Measurements from ENCODE around the gene SWAP70.

The SWAP70 gene

DNA sequence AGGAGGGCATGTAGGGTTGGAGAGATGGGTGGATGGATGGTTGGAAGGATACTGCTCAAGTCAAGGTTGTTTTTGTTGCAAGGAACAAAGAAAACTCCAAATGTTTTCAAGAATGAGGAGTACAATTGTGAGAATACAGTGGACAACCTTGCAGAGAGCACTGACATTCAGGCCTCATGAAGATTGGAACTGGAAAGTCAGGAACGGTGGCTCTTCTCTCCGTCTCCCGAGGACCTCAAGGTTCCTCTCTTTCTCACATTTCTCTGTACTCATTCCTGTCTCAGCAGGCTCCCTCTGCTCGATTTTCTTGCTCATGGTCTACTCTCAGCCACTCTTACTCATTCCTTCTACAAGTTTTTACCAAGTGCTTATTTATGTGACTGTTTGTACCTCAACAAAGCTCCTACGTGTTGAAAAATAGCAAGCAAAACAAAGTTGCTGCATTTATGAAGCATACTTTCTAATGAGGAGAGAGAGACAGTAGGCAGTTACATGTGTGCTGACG, 97.6 kb downstream of the SWAP70 start:
- Histone ChIP-seq H3K4me3 (ENCODE audit: low read depth, low read length) (no peak overlapping the region), H3K36me3 (no peaks in the 10 kb centered on the region), H3K4me1 (peaks cover 21% of the 10 kb centered on the region), H3K27me3 (no peaks in the 10 kb centered on the region), H3K9me3 (no peaks in the 10 kb centered on the region)
- no peak for TF ChIP-seq CTCF (IDR thresholded peaks at IDR 0.05; ENCODE audit: low read depth, low read length)
- no peak for DNase-seq

GRCh38 chr11:9762531-9762930, 98.7 kb downstream of the SWAP70 start:
- H3K9me3 ChIP-seq, result no peaks in the 10 kb centered on the region
- H3K4me1 ChIP-seq, result peaks cover 21% of the 10 kb centered on the region
- no peaks in the 10 kb centered on the region for H3K36me3 ChIP-seq
- H3K27me3 ChIP-seq, result no peaks in the 10 kb centered on the region
- H3K4me3 ChIP-seq (ENCODE audit: low read depth, low read length), result no peak overlapping the region
- no peak for TF ChIP-seq CTCF (IDR thresholded peaks at IDR 0.05; ENCODE audit: low read depth, low read length)
- no peak for DNase-seq

GRCh38 chr11:9763301-9763700, 99.4 kb downstream of the SWAP70 start:
- TF ChIP-seq CTCF (IDR thresholded peaks at IDR 0.05; ENCODE audit: low read depth, low read length), result no peak
- Histone ChIP-seq H3K36me3 (no peaks in the 10 kb centered on the region), H3K4me3 (ENCODE audit: low read depth, low read length) (no peak overlapping the region), H3K9me3 (no peaks in the 10 kb centered on the region), H3K27me3 (no peaks in the 10 kb centered on the region), H3K4me1 (peaks cover 21% of the 10 kb centered on the region)
- no peak for DNase-seq

DNA sequence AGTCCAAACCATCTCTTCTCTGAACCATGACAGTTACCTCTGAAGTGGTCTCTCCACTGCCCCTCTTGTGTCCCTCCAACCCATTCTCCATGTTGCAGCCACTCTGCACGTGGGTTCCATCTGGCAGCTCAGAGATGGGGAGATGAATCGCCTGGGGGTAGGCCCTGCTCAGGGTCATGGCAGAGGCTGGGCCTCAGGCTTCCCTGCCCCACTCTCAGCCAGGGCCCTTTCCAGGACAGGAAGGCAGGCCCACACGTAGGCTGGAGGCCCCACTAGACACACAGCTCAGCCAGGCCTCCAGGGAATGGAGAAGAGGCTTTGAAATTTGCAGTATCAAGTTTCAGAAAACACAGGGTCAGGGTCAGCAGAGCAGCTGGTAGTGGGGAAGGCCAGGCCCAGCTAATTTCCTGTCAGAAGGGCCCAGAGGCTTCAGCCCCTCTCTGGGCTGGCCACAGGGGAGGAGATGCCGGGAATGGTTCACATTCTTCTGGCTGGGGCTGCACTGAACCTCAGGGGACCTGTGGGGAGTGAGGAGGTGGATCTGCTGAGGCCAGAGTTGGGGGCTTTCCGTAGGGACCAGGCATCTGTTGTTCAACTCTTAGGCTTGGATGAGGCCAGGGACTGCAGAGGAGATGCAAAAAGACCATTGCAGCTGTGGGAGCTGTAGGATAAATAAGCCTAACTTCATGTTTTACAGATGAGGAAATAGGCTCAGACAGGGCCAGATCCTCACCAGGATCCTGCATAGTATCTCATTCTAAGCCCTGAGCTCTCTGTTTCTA, 101.6 kb downstream of the SWAP70 start:
- Histone ChIP-seq H3K4me1 (peaks cover 15% of the 10 kb centered on the region), H3K27me3 (no peaks in the 10 kb centered on the region), H3K9me3 (no peaks in the 10 kb centered on the region), H3K4me3 (ENCODE audit: low read depth, low read length) (no peak overlapping the region), H3K36me3 (no peaks in the 10 kb centered on the region)
- DNase-seq, result peak; percentile 59
- no peak for TF ChIP-seq CTCF (IDR thresholded peaks at IDR 0.05; ENCODE audit: low read depth, low read length)

GRCh38 chr11:9769621-9770020, 105.7 kb downstream of the SWAP70 start:
- Histone ChIP-seq H3K27me3 (no peaks in the 10 kb centered on the region), H3K4me1 (peaks cover 15% of the 10 kb centered on the region), H3K36me3 (no peaks in the 10 kb centered on the region), H3K4me3 (ENCODE audit: low read depth, low read length) (no peak overlapping the region), H3K9me3 (no peaks in the 10 kb centered on the region)
- no peak for TF ChIP-seq CTCF (IDR thresholded peaks at IDR 0.05; ENCODE audit: low read depth, low read length)
- DNase-seq, result no peak

DNA sequence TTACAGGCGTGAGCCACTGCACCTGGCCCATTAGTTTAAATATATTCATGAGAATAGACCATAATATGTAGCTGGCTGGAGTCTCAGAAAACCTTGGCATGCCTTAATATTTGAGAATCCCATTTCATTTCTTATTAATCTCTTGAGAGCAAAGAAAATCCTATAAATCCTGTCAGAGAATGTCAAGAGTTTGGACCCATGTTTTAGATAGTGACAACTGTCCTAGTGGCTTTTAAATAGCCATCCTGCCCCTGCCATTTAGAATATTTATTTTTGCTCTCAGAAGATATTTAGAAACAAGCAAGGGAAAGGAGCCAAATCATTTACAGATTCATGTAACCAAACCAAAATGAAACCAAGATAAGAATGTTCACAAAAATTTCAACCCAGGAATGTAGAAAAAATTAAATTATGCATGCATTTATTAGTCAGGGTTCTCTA, 107.2 kb downstream of the SWAP70 start:
- H3K4me3 ChIP-seq (ENCODE audit: low read depth, low read length), result no peak overlapping the region
- no peaks in the 10 kb centered on the region for H3K27me3 ChIP-seq
- TF ChIP-seq CTCF (IDR thresholded peaks at IDR 0.05; ENCODE audit: low read depth, low read length), result no peak
- H3K4me1 ChIP-seq, result peaks cover 3% of the 10 kb centered on the region; the same call in 1 of the 2 replicates
- no peak for DNase-seq
- no peaks in the 10 kb centered on the region for H3K9me3 ChIP-seq
- no peaks in the 10 kb centered on the region for H3K36me3 ChIP-seq

All from BE2C (cell line).